Erythroblast (primary cell): Measurements from ENCODE around the gene TLL2.

Experiments
- GATA1 ChIP-seq: IDR thresholded peaks from 2 replicates; pipeline ENCODE4 v1.6.1; 2011; ENCODE audit warnings: low read depth, mild to moderate bottlenecking, control low read depth, low read length, moderate library complexity
- POLR2A ChIP-seq: IDR thresholded peaks from 2 replicates; pipeline ENCODE4 v1.6.1; 2011; ENCODE audit warnings: mild to moderate bottlenecking, low read length

- no peak for TF ChIP-seq POLR2A
- TF ChIP-seq GATA1: no peak
These were observed 161.1 kb downstream of the TLL2 start for GRCh38 chr10:96352582-96352981.
